Neural crest cell (in vitro differentiated cells): ENCODE results near the gene NAALADL1. TPM values are rescaled to one million over a fixed set of nuclear protein-coding genes. Genes with fewer than 3 reads are reported as not detected.
A peak's percentile ranks its signal among the peaks of the same experiment; 100 is the strongest.

Experiments
- DNase-seq: peaks from one replicate; pipeline ENCODE4 v3.0.0; 2021; ENCODE audit warnings: low read depth, mixed read lengths, low spot score
- H3K27ac Mint-ChIP-seq: one replicate; pipeline ENCODE4 v1.8.0; 2021; ENCODE audit warnings: mild to moderate bottlenecking, mixed read lengths; ENCODE audit not compliant: unreplicated experiment
- H3K27me3 Mint-ChIP-seq: 2 replicates; pipeline ENCODE4 v1.8.0; 2021; ENCODE audit warnings: low read depth, mild to moderate bottlenecking, mixed read lengths
- H3K36me3 Mint-ChIP-seq: 2 replicates; pipeline ENCODE4 v1.8.0; 2021; ENCODE audit warnings: low read depth, mild to moderate bottlenecking, mixed read lengths
- H3K4me1 Mint-ChIP-seq: 2 replicates; pipeline ENCODE4 v1.8.0; 2021; ENCODE audit warnings: mixed read lengths
- H3K4me3 Mint-ChIP-seq: one replicate; pipeline ENCODE4 v1.8.0; 2021; ENCODE audit warnings: mild to moderate bottlenecking, mixed read lengths
- H3K9me3 Mint-ChIP-seq: 2 replicates; pipeline ENCODE4 v1.8.0; 2021; ENCODE audit warnings: mixed read lengths
- microRNA-seq: library from miRNA; unstranded; fragments of <30 nt; microRNA quantifications from one replicate; pipeline ENCODE4, GENCODE V29; 2020
- total RNA-seq: library from RNA; stranded (reverse); gene quantifications from 2 replicates; pipeline ENCODE4 v1.2.1, GENCODE V29; 2021
- TF ChIP-seq, protein P1 (sequence below): fragments of 200-600 bp; sonication (generic); conservative IDR thresholded peaks from 2 replicates; pipeline ENCODE4 v1.5.0; 2021; ENCODE audit warnings: antibody characterized with exemption, mild to moderate bottlenecking

The NAALADL1 gene
- total RNA-seq, 1 donor from 2014 or later = 0.35 TPM

- Mint-ChIP-seq H3K27me3 (no peaks in the 10 kb centered on the region), H3K27ac (no peak overlapping the region)
- TF ChIP-seq, protein P1, sequence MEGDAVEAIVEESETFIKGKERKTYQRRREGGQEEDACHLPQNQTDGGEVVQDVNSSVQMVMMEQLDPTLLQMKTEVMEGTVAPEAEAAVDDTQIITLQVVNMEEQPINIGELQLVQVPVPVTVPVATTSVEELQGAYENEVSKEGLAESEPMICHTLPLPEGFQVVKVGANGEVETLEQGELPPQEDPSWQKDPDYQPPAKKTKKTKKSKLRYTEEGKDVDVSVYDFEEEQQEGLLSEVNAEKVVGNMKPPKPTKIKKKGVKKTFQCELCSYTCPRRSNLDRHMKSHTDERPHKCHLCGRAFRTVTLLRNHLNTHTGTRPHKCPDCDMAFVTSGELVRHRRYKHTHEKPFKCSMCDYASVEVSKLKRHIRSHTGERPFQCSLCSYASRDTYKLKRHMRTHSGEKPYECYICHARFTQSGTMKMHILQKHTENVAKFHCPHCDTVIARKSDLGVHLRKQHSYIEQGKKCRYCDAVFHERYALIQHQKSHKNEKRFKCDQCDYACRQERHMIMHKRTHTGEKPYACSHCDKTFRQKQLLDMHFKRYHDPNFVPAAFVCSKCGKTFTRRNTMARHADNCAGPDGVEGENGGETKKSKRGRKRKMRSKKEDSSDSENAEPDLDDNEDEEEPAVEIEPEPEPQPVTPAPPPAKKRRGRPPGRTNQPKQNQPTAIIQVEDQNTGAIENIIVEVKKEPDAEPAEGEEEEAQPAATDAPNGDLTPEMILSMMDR = no peak
These were observed 59.5 kb downstream of the NAALADL1 start for GRCh38 chr11:64998690-64999431.

DNA sequence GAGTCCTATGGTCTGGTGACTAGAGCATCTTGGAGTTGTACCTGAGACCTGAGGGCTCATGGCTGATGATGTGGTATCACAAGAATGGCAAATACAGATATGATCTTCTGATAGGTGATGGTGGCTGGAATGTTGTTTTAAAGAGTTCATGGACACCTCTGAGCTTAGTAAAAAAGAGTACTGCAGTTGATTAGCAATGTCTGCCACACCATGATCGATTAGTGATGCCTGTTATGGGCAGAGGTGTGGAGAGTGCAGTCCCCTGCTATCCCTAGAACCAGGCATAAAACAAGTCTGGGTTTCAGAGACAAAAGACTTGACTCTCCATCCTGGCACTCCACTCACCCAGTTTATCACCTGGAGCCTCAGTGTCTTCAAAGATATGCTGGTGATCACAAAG is 60.2 kb downstream of the NAALADL1 start:
- no peaks in the 10 kb centered on the region for H3K27me3 Mint-ChIP-seq
- TF ChIP-seq, protein P1 = no peak
- H3K4me1 Mint-ChIP-seq = peaks cover 8% of the 10 kb centered on the region
- H3K36me3 Mint-ChIP-seq = no peaks in the 10 kb centered on the region
- DNase-seq = no peak
- no peak overlapping the region for H3K4me3 Mint-ChIP-seq
- H3K27ac Mint-ChIP-seq = no peak overlapping the region
- H3K9me3 Mint-ChIP-seq = no peaks in the 10 kb centered on the region

More at GRCh38 chr11:64998690-64999431, 59.5 kb downstream of the NAALADL1 start:
- H3K36me3 Mint-ChIP-seq = no peaks in the 10 kb centered on the region
- H3K4me3 Mint-ChIP-seq = no peak overlapping the region
- no peaks in the 10 kb centered on the region for H3K9me3 Mint-ChIP-seq
- H3K4me1 Mint-ChIP-seq = peaks cover 8% of the 10 kb centered on the region
- DNase-seq = no peak

DNA sequence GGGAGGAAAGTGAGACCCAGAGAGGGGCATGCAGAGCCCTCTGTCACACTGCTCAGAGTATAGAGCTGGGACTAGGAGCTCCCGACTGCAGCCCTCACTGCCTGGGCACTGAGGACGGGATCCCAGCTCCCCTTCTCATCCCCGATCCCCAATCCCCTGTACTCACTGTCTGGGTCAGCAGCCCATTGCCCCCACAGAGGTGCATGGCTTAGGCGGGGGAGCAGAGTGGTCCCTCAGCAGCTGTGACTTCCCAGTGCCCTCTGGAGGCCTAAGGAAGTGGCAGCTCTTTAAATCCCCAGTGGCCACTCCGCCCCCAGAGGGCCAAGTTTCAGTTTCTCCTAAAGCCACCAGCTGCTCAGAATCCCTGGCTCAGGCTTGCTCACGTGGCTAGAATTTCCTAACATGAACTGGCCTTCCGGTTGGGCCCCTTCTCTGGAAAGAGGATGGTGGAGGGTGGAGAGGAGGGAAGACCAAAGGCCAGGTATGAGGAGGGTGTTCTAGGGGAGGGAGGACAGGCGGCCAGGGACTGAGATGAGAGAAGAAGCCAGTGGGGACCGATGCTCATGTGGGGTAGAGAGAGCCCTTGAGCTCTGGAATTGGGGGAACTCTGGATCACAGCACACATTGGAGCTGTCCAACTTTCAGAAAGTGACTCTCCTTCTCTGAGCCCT is 61.5 kb downstream of the NAALADL1 start, which contains the start of gene BATF2:
BATF2 (minus strand) TSS at position 262 of the 671 bp plus-strand sequence; CDS start at position 205, 57 bp downstream.
- no peaks in the 10 kb centered on the region for H3K36me3 Mint-ChIP-seq
- no peaks in the 10 kb centered on the region for H3K27me3 Mint-ChIP-seq
- H3K27ac Mint-ChIP-seq = no peak within 1 kb of the TSS
- TF ChIP-seq, protein P1 = peak; percentile 45
- no peaks in the 10 kb centered on the region for H3K9me3 Mint-ChIP-seq
- H3K4me1 Mint-ChIP-seq = peaks cover 8% of the 10 kb centered on the region
- H3K4me3 Mint-ChIP-seq = no peak within 1 kb of the TSS
- peak; percentile 45 for DNase-seq

DNA sequence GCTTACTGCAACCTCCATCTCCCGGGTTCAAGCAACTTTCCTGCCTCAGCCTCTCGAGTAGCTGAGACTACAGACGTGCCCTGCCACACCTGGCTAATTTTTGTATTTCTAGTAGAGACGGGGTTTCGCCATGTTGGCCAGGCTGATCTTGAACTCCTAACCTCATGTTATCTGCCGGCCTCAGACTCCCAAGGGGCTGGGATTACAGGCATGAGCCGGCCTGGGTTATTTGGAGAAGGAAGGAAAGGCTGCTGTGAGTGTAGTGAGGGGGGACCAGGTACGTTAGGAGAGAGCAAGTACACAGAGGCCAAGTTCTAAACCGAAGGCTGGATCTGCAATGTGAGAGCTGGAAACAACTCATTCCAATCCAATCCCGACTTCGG is 62.0 kb downstream of the NAALADL1 start:
- Mint-ChIP-seq H3K27me3 (no peaks in the 10 kb centered on the region), H3K27ac (no peak overlapping the region), H3K4me1 (peaks cover 11% of the 10 kb centered on the region), H3K4me3 (no peak overlapping the region), H3K9me3 (no peaks in the 10 kb centered on the region), H3K36me3 (no peaks in the 10 kb centered on the region)
- TF ChIP-seq, protein P1 = no peak
- no peak for DNase-seq

Small RNA genes lying within 50 kb of the gene (microRNA-seq; reads per million reads assigned to microRNA genes)
- 5.3 reads per million for gene MIR6879

Other genes with a start within 250 kb of the NAALADL1 start
- 54.8 and 57.9 TPM in 2 replicates for gene MEN1, start 248.0 kb downstream of the NAALADL1 start, total RNA-seq
- 3.0 and 3.5 TPM in 2 replicates for gene CDC42BPG, start 213.9 kb downstream of the NAALADL1 start, total RNA-seq
- gene EHD1, start 179.9 kb downstream of the NAALADL1 start, total RNA-seq = 74.2 and 77.2 TPM in 2 replicates
- gene ATG2A, start 141.3 kb downstream of the NAALADL1 start, total RNA-seq = 24.1 and 24.8 TPM in 2 replicates
- 13.4 and 16.5 TPM in 2 replicates for gene PPP2R5B, start 133.9 kb downstream of the NAALADL1 start, total RNA-seq
- not detected in 2 replicates for gene GPHA2, start 122.7 kb downstream of the NAALADL1 start, total RNA-seq
- gene MAJIN, start 86.4 kb downstream of the NAALADL1 start, total RNA-seq = not detected in 2 replicates
- 0.21 and 0.30 TPM in 2 replicates for gene BATF2, start 61.6 kb downstream of the NAALADL1 start, total RNA-seq
- gene ARL2, start 44.4 kb downstream of the NAALADL1 start, total RNA-seq = 112 and 117 TPM in 2 replicates
- 31.7 and 36.5 TPM in 2 replicates for gene SNX15, start 31.1 kb downstream of the NAALADL1 start, total RNA-seq
- 32.3 and 32.7 TPM in 2 replicates for gene SAC3D1, start 17.3 kb downstream of the NAALADL1 start, total RNA-seq
- gene CDCA5, start 25.5 kb upstream of the NAALADL1 start, total RNA-seq = 83.1 and 84.8 TPM in 2 replicates
- gene ZFPL1, start 25.7 kb upstream of the NAALADL1 start, total RNA-seq = 33.2 and 35.7 TPM in 2 replicates
- 76.5 and 94.3 TPM in 2 replicates for gene VPS51, start 37.7 kb upstream of the NAALADL1 start, total RNA-seq
- gene TM7SF2, start 53.3 kb upstream of the NAALADL1 start, total RNA-seq = 102 and 104 TPM in 2 replicates
- gene ZNHIT2, start 59.1 kb upstream of the NAALADL1 start, total RNA-seq = 8.0 and 8.3 TPM in 2 replicates
- gene FAU, start 63.6 kb upstream of the NAALADL1 start, total RNA-seq = 697 and 738 TPM in 2 replicates
- 50.3 and 59.3 TPM in 2 replicates for gene MRPL49, start 63.8 kb upstream of the NAALADL1 start, total RNA-seq
- gene SYVN1, start 76.0 kb upstream of the NAALADL1 start, total RNA-seq = 35.1 and 36.7 TPM in 2 replicates
- gene SPDYC, start 111.7 kb upstream of the NAALADL1 start, total RNA-seq = not detected in 2 replicates
- gene CAPN1, start 123.4 kb upstream of the NAALADL1 start, total RNA-seq = 43.4 and 48.4 TPM in 2 replicates
- 63.7 and 66.9 TPM in 2 replicates for gene POLA2, start 203.4 kb upstream of the NAALADL1 start, total RNA-seq